Right cardiac atrium (tissue), 5 donors: ENCODE data around the gene CACNA1H. TPM values are rescaled to one million over a fixed set of nuclear protein-coding genes. Genes with fewer than 3 reads are reported as not detected.
"Not testable (repeated sequence)": the region's sequence is repeated elsewhere in the genome, so short reads cannot be mapped to it uniquely, and the experiment has no call there.

Experiments used
- ATAC-seq, 2 donors: fragments of 200-7000 bp; cut with Tn5 transposase; one replicate each; pipeline versions ENCODE4 v1.8.0 to v1.9.1; 2020; ENCODE audit warnings: moderate library complexity in 2 of 2, mild to moderate bottlenecking in 1 of 2
- DNase-seq, 3 donors: peaks; one replicate each; pipeline ENCODE4 v3.0.0-alpha.2; 2020
- H3K27ac ChIP-seq: one replicate; pipeline ENCODE4 v1.5.1; 2013; ENCODE audit warnings: mild to moderate bottlenecking, low read length, control low read depth, moderate library complexity
- H3K27me3 ChIP-seq: one replicate; pipeline ENCODE4 v1.6.1; 2013; ENCODE audit not compliant: control insufficient read depth, insufficient read depth
- H3K4me1 ChIP-seq: one replicate; pipeline ENCODE4 v1.6.1; 2013; ENCODE audit warnings: low read length; ENCODE audit not compliant: control insufficient read depth, insufficient read depth
- H3K4me3 ChIP-seq: one replicate; pipeline ENCODE4 v1.5.1; 2013; ENCODE audit warnings: low read length, control low read depth
- H3K9me3 ChIP-seq: one replicate; pipeline ENCODE4 v1.6.1; 2013; ENCODE audit warnings: low read length; ENCODE audit not compliant: control insufficient read depth
- WGBS: extraction: QIAGEN DNeasy Blood & Tissue Kit; methylation state at CpG from one replicate; pipeline ENCODE4 v1.1.7; 2013; 5-methylcytosine and 5-hydroxymethylcytosine counted together
- intact Hi-C, 4 donors: fragments of 100-400 bp; cut with DNase I; formaldehyde crosslinking; loops; one replicate each; pipeline versions ENCODE4 v1.11.0 to v1.14.0; 2022 to 2023
- polyA plus RNA-seq: library from polyadenylated mRNA; stranded (reverse); fragments of 200-250 nt; gene quantifications from one replicate; pipeline ENCODE4 v1.2.3, GENCODE V29; 2013
- total RNA-seq, 4 donors: library from RNA; stranded (reverse); fragmentation: NEBNext Ultra II Directional; extraction: Animal tissue kit (Norgen Biotek cat#: 25700); gene quantifications; one replicate each; pipeline ENCODE4 v1.2.1, GENCODE V29; 2021
- donor health status: healthy with polysubstance abuse.
- donor health status: DM: no; HTN: yes; CAD: no.
- donor health status: DM: no; HTN: no; CAD: no.
- donor health status: DM: no; HTN: yes; CAD: no; lungs with severe emphysema.
- donor health status: DM: yes; HTN: yes; CAD: no.

CACNA1H gene
- total and polyA plus RNA-seq, 5 donors = 4.2 to 7.8 (median 6.1) TPM

DNA sequence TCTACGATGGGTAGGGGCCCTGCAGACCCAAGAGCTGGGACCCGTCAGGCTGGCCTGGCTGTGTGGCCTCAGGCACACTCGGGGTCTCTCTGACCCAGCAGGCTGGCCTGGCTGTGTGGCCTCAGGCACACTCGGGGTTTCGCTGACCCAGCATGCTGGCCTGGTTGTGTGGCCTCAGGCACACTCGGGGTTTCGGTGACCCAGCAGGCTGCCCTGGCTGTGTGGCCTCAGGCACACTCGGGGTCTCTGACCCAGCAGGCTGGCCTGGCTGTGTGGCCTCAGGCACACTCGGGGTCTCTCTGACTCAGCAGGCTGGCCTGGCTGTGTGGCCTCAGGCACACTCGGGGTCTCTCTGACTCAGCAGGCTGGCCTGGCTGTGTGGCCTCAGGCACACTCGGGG lies 37.9 kb downstream of the CACNA1H start:
- H3K4me1 ChIP-seq, DNase-seq, intact Hi-C loops, H3K9me3 ChIP-seq, H3K4me3 ChIP-seq, H3K27ac ChIP-seq, ATAC-seq, H3K27me3 ChIP-seq: not testable (repeated sequence)
- 87% methylated on average over 11 of the region's 11 CpGs for WGBS

DNA sequence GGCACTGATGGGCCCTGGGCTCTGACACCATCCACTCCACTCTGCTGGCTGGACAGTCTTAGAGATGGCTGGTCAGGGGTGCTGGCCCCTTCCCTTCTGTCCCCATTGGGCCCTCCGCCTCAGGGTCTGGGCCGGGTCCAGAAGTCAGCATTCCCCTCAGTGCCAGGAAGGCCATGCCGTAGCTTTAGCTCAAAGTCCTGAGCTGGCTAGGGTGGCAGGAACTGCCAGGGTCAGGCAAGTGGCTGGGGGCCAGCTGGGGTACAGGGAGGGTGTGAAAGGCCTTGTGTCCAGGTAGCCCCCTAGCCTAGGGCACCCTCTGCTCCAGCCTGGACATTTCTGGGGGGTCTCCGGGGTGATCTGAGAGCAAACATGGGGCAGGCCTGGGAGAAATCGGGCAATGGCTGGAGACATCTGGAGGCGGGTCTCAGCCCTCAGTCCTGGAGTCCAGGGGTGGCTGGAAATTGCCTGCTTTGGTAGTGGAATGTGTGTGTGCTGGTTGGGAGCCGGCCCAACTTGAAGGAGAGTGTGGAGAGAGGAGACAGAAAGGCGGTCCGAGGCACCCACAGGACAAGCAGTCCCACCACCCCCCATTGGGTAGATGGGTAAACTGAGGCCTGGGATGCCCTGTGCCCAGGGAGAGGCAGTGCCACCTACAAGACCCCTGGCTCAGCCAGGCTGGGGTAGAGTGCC lies 39.6 kb downstream of the CACNA1H start:
- intact Hi-C loops = loop anchor here in 1 of 4 donors (1.0 kb wide), 1 partner anchor 86 kb away; no protein-coding TSS in a partner anchor
- no peaks in the 10 kb centered on the region for H3K27me3 ChIP-seq
- 79% methylated on average over 9 of the region's 9 CpGs for WGBS
- H3K9me3 ChIP-seq = no peaks in the 10 kb centered on the region
- no peaks in the 10 kb centered on the region for H3K4me1 ChIP-seq
- H3K4me3 ChIP-seq = no peak overlapping the region
- no peak overlapping the region for H3K27ac ChIP-seq
- DNase-seq = no peak
- ATAC-seq = no peak

DNA sequence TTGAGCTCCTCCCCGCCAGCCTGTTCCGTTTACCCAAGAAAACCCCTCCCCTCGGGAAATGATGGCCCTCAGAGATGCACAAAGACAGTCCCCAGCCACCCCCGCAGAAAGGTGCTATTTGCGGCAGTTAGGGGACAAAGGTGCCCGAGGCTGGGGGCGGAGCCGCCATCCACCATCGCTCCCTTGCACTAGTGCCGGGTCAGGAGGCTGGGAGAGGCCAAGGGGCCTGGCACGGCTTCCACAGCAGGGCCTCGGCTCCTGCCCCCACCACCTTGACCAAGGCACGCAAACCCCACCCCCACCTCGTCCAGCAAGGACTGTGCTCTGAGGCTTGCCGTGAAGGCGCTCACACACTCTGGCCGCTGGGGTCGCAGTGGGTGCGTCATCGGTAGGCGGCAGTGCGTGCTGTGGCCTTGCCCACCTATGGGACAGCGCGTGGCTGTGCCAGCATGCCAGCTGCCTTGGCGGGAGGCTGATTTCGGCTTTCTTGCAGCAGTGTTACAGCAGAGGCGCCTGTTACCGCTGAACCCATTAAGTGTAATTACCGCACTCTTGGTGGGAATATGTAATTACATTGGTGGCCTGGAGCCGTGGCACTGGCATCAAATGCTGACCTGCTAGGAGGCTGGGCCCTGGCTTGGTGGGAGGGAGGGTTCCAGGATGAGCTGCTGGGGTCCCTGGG lies 40.4 kb downstream of the CACNA1H start:
- ATAC-seq (no peak), DNase-seq (no peak)
- no peaks in the 10 kb centered on the region for H3K27me3 ChIP-seq
- 70% methylated on average over 30 of the region's 30 CpGs for WGBS
- intact Hi-C loops = loop anchor here in 1 of 4 donors (1.0 kb wide), 1 partner anchor 87 kb away; no protein-coding TSS in a partner anchor
- H3K27ac ChIP-seq = no peak overlapping the region
- no peaks in the 10 kb centered on the region for H3K4me1 ChIP-seq
- H3K4me3 ChIP-seq = no peak overlapping the region
- H3K9me3 ChIP-seq = no peaks in the 10 kb centered on the region

DNA sequence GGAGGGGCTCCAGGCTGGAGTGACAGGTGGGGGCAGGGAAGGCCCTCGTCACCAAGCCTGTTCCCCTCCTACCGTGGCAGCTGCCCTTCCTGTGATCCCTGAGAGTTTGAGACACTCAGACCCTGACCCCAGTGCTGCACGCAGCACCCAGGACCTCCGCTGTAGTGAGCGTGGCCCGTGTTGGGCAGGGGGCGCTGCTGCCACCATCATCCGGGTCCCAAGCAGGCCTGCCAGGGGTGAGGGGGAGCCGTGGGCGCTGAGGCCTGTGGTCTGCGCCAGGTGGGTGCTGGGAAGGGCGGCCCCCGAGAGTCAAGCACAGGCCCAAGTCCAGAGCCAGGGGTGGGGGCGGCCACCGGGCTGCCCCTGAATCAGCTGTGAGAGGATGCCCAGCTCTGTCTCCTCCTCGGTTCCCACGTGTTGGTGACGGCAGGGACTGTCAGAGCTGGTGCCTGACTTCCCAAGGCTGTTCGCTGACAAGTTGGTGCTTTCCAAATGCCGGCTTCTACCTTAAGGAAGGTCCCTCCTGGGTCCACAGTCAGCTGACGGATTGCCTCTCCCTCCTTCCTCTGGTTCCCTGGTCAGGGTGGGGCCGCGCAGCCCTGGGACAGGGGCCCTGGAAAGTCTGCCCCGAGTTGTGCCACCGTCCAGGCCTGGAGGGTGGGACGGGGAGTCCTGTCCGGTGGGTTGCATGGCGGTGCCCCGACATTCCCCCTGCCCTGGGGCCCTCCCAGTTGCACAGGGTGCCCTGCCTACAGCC lies 41.1 kb downstream of the CACNA1H start:
- intact Hi-C loops = loop anchor here in 2 of 4 donors (1.0 to 2.0 kb wide), 2 partner anchors 85 to 88 kb away; no protein-coding TSS in a partner anchor
- ATAC-seq = peak in 1 of 2 donors; percentile 14
- Histone ChIP-seq H3K27me3 (no peaks in the 10 kb centered on the region), H3K4me3 (no peak overlapping the region), H3K4me1 (no peaks in the 10 kb centered on the region), H3K9me3 (no peaks in the 10 kb centered on the region), H3K27ac (no peak overlapping the region)
- WGBS = 67% methylated on average over 29 of the region's 29 CpGs
- DNase-seq = no peak

DNA sequence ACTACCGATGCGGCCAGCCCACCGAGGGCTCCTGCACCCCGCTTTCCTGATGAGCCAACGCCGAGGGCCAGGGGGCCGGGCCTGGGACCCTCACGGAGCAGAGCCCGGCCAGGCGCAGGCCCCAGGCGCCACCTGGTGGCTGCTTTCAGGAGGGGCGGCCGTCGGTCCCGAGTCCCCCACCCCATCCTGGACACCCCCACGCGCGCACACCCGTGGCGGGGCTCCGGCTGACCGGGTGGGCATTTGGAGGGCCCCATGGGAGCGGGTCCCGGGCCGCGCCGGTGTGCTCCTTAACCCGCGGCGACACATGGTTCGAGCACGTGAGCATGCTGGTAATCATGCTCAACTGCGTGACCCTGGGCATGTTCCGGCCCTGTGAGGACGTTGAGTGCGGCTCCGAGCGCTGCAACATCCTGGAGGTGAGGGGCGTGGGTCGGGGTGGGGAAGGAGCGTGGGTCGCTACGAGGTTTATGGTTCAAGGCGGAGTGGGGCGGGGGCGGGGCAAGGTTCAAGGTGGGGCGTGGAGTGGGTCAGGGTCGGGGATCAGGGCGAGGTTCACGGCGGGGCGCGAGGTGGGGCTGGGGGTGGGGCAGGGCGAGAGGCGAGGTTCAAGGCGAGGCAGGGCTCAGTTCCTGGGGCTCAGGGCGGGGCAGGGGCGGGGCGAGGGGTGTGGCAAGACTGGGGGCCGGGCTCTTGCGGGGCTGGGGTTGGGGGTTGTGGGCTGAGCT lies 41.9 kb downstream of the CACNA1H start:
- H3K4me1 ChIP-seq = no peaks in the 10 kb centered on the region
- ATAC-seq (peak; percentile 22 to 31), DNase-seq (no peak)
- no peak overlapping the region for H3K4me3 ChIP-seq
- H3K9me3 ChIP-seq = no peaks in the 10 kb centered on the region
- 32% methylated on average over 61 of the region's 61 CpGs for WGBS
- H3K27ac ChIP-seq = no peak overlapping the region
- H3K27me3 ChIP-seq = no peaks in the 10 kb centered on the region
- intact Hi-C loops = loop anchor here in 1 of 4 donors (2.0 kb wide), 1 partner anchor 86 kb away; no protein-coding TSS in a partner anchor

DNA sequence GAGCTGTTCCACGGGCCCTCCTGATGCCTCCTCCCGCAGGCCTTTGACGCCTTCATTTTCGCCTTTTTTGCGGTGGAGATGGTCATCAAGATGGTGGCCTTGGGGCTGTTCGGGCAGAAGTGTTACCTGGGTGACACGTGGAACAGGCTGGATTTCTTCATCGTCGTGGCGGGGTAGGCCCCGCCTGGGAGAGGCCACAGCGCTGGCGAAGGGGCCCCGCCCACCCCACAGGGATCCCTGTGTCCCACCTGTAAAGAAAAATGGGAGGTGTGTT lies 42.4 kb downstream of the CACNA1H start:
- Histone ChIP-seq H3K9me3 (no peaks in the 10 kb centered on the region), H3K27ac (no peak overlapping the region), H3K4me1 (no peaks in the 10 kb centered on the region), H3K4me3 (no peak overlapping the region), H3K27me3 (no peaks in the 10 kb centered on the region)
- DNase-seq (no peak), ATAC-seq (no peak)
- whole genome bisulfite sequencing = 73% methylated on average over 14 of the region's 14 CpGs
- intact Hi-C loops = loop anchor here in 1 of 4 donors (2.0 kb wide), 1 partner anchor 87 kb away; no protein-coding TSS in a partner anchor

DNA sequence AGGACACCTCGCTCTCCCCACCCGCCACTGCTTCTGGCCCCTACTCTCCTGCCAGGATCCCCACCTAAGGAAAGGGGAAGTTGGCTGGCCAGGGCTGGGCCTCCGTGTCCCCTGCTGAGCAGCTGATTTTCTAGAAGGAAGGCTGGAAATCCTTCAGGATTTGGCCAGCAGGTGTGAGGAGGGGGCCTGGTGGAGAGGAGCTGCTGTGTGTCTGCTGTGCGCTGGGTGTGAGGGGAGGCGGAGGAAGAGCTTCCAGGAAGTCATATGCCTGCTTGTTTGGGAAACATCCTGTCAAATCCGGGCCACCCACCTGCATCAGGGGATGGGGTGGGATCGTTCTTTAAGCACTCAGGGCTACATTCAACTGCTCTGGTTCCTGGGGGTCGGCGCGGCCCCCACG lies 43.6 kb downstream of the CACNA1H start:
- 67% methylated on average over 11 of the region's 11 CpGs for WGBS
- Histone ChIP-seq H3K27ac (no peak overlapping the region), H3K4me3 (no peak overlapping the region), H3K4me1 (no peaks in the 10 kb centered on the region), H3K9me3 (no peaks in the 10 kb centered on the region), H3K27me3 (no peaks in the 10 kb centered on the region)
- ATAC-seq (no peak), DNase-seq (no peak)
- intact Hi-C loops = no loop called here

DNA sequence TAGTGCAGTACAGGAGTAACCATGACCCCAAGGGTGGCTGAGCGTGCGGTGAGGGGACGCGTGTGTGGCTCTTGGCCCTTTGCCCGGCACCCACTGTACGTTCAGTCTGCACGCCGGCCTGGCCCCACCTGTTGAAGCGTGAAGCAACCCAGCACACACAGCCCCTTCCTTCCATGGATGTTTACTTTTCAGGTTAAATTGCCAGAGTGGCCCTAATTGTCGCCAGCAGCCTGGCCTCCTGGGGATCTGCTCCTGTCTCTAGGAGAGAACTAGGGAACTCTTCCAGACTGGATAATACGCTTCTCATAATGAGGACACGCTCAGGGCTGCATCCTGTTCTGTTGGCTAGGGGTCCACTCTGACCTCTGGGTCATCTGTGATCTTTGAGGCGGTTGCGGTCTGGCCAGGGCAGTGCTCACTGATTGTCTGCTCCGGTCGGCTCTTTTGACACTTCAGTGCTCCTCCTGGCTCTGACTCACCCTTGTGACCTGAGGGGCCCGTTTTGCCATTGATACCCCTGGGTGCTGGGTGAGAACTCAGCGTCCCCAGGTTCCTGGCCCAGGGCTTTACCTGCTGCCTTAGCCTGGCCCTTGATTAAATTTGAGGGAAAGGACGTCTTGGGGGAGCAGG lies 44.4 kb downstream of the CACNA1H start:
- no peaks in the 10 kb centered on the region for H3K4me1 ChIP-seq
- H3K4me3 ChIP-seq = no peak overlapping the region
- no peak overlapping the region for H3K27ac ChIP-seq
- 76% methylated on average over 19 of the region's 19 CpGs for WGBS
- H3K9me3 ChIP-seq = no peaks in the 10 kb centered on the region
- ATAC-seq (no peak), DNase-seq (no peak)
- H3K27me3 ChIP-seq = no peaks in the 10 kb centered on the region
- intact Hi-C loops = no loop called here

DNA sequence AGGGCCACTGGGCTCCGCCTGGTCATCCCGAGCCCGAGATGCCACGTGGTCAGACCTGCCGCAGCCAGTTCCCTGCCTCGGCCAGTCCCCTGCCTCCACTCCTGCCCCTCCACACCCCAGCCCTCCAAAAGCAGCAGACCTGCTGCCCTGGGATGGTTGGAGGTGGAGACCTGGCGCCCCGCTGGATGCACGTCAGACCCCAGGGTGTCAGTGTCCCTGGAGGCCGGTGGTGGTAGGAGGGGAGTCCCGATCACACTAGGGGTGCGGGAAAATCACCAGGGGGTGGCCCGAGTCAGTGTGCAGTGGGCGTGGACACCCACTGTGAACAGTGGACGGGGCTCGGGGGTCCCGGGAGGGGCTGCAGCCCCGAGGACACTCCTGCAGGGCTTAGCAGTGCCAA lies 45.3 kb downstream of the CACNA1H start:
- intact Hi-C loops = no loop called here
- 88% methylated on average over 18 of the region's 18 CpGs for WGBS
- H3K27ac ChIP-seq = no peak overlapping the region

DNA sequence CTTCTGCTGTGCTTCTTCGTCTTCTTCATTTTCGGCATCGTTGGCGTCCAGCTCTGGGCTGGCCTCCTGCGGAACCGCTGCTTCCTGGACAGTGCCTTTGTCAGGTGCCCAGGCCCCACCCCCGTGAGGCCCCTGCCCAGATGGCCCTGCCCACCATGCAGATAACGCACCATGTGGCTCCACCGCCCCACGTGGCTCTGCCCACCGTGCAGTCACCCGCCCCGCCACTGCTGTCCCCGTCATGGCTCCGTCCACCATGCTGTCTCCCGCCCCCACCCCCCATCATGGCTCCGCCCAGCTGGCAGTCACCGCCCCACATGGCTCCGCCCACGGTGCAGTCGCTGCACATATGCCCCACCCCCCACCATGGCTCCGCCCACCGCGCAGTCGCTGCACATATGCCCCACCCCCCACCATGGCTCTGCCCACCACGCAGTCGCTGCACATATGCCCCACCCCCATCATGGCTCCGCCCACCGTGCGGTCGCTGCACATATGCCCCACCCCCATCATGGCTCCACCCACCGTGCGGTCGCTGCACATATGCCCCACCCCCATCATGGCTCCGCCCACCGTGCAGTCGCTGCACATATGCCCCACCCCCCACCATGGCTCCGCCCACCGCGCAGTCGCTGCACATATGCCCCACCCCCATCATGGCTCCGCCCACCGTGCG lies 45.9 kb downstream of the CACNA1H start:
- H3K27ac ChIP-seq, ATAC-seq, DNase-seq, H3K9me3 ChIP-seq, H3K27me3 ChIP-seq, H3K4me3 ChIP-seq, H3K4me1 ChIP-seq, intact Hi-C loops: not testable (repeated sequence)
- 88% methylated on average over 43 of the region's 44 CpGs for WGBS

More for the DNA sequence above, 45.3 kb downstream of the CACNA1H start:
- H3K4me1 ChIP-seq = no peaks in the 10 kb centered on the region
- H3K4me3 ChIP-seq = no peak overlapping the region
- H3K9me3 ChIP-seq = no peaks in the 10 kb centered on the region
- ATAC-seq (no peak), DNase-seq (no peak)
- H3K27me3 ChIP-seq = no peaks in the 10 kb centered on the region
